HAP-1 (cell line): ENCODE results near the gene TMPRSS3.

ENCODE experiments used
- DNase-seq, 2 experiments: peaks; one replicate each; pipeline ENCODE4 v3.0.0-alpha.2; 2016 to 2020; ENCODE audit warnings: low spot score in 2 of 2
- H3K27me3 ChIP-seq: fragments of 250-450 bp; sonication (Bioruptor Pico); 2 replicates; pipeline ENCODE4 v1.5.1; 2020; ENCODE audit warnings: low read depth, mild to moderate bottlenecking, moderate library complexity
- H3K36me3 ChIP-seq: fragments of 250-450 bp; sonication (Bioruptor Pico); replicated peaks from 2 replicates; pipeline ENCODE4 v1.5.1; 2020; ENCODE audit warnings: mild to moderate bottlenecking
- H3K4me1 ChIP-seq: fragments of 250-450 bp; sonication (Bioruptor Pico); 2 replicates; pipeline ENCODE4 v1.5.1; 2020; ENCODE audit warnings: mild to moderate bottlenecking
- H3K4me3 ChIP-seq: fragments of 250-450 bp; sonication (Bioruptor Pico); 2 replicates; pipeline ENCODE4 v1.5.1; 2020; ENCODE audit warnings: mild to moderate bottlenecking, moderate library complexity
- H3K9me3 ChIP-seq: fragments of 250-450 bp; sonication (Bioruptor Pico); 2 replicates; pipeline ENCODE4 v1.5.1; 2020; ENCODE audit warnings: mild to moderate bottlenecking, moderate library complexity
- in situ Hi-C: fragments of 300-500 bp; cut with MboI; formaldehyde crosslinking; loops from 3 replicates; pipeline ENCODE4 v1.14.3; 2020; ENCODE audit warnings: low sequenced_read_pairs, inconsistent platforms, mixed read lengths

The TMPRSS3 gene

GRCh38 chr21:42395905-42396651 lies at the start of gene TMPRSS3:
TMPRSS3 (minus strand) TSS chr21:42396052; CDS start chr21:42395417, 635 bp downstream.
- Histone ChIP-seq H3K27me3 (no peaks in the 10 kb centered on the region), H3K4me1 (no peaks in the 10 kb centered on the region), H3K36me3 (no peaks in the 10 kb centered on the region), H3K9me3 (no peaks in the 10 kb centered on the region), H3K4me3 (no peak within 1 kb of the TSS)
- in situ Hi-C loops = no loop called here
- no peak for DNase-seq

GRCh38 chr21:42445311-42445710 lies 49.5 kb upstream of the TMPRSS3 start:
- H3K27me3 ChIP-seq = no peaks in the 10 kb centered on the region
- DNase-seq = no peak
- in situ Hi-C loops = no loop called here
- H3K4me3 ChIP-seq = no peak overlapping the region
- no peaks in the 10 kb centered on the region for H3K9me3 ChIP-seq
- no peaks in the 10 kb centered on the region for H3K36me3 ChIP-seq
- no peaks in the 10 kb centered on the region for H3K4me1 ChIP-seq

- H3K4me1 ChIP-seq = no peaks in the 10 kb centered on the region
- H3K4me3 ChIP-seq = no peak overlapping the region
- no peaks in the 10 kb centered on the region for H3K9me3 ChIP-seq
- no peak for DNase-seq
- no peaks in the 10 kb centered on the region for H3K36me3 ChIP-seq
- H3K27me3 ChIP-seq = no peaks in the 10 kb centered on the region
- in situ Hi-C loops = no loop called here
These were observed 48.9 kb upstream of the TMPRSS3 start for GRCh38 chr21:42444745-42445059.

GRCh38 chr21:42443876-42444744 lies 48.3 kb upstream of the TMPRSS3 start:
- in situ Hi-C loops = no loop called here
- DNase-seq = no peak
- Histone ChIP-seq H3K4me3 (no peak overlapping the region), H3K4me1 (no peaks in the 10 kb centered on the region), H3K36me3 (no peaks in the 10 kb centered on the region), H3K27me3 (no peaks in the 10 kb centered on the region), H3K9me3 (no peaks in the 10 kb centered on the region)

- Histone ChIP-seq H3K4me3 (no peak overlapping the region), H3K36me3 (no peaks in the 10 kb centered on the region), H3K9me3 (no peaks in the 10 kb centered on the region), H3K4me1 (no peaks in the 10 kb centered on the region), H3K27me3 (no peaks in the 10 kb centered on the region)
- no peak for DNase-seq
- in situ Hi-C loops = no loop called here
These were observed 47.4 kb upstream of the TMPRSS3 start for GRCh38 chr21:42443181-42443785.

GRCh38 chr21:42441963-42442362 lies 46.1 kb upstream of the TMPRSS3 start:
- no peaks in the 10 kb centered on the region for H3K36me3 ChIP-seq
- no peaks in the 10 kb centered on the region for H3K4me1 ChIP-seq
- H3K27me3 ChIP-seq = no peaks in the 10 kb centered on the region
- H3K9me3 ChIP-seq = no peaks in the 10 kb centered on the region
- in situ Hi-C loops = no loop called here
- DNase-seq = no peak
- no peak overlapping the region for H3K4me3 ChIP-seq

- in situ Hi-C loops = no loop called here
- Histone ChIP-seq H3K4me3 (no peak overlapping the region), H3K27me3 (no peaks in the 10 kb centered on the region), H3K36me3 (no peaks in the 10 kb centered on the region), H3K4me1 (no peaks in the 10 kb centered on the region), H3K9me3 (no peaks in the 10 kb centered on the region)
- no peak for DNase-seq
These were observed 44.4 kb upstream of the TMPRSS3 start for GRCh38 chr21:42440187-42440792.

GRCh38 chr21:42439284-42440186 lies 43.7 kb upstream of the TMPRSS3 start:
- Histone ChIP-seq H3K4me1 (no peaks in the 10 kb centered on the region), H3K27me3 (no peaks in the 10 kb centered on the region)
- in situ Hi-C loops = no loop called here

GRCh38 chr21:42438316-42439205 lies 42.7 kb upstream of the TMPRSS3 start:
- H3K9me3 ChIP-seq = no peaks in the 10 kb centered on the region
- DNase-seq = no peak
- no peaks in the 10 kb centered on the region for H3K4me1 ChIP-seq
- no peak overlapping the region for H3K4me3 ChIP-seq
- no peaks in the 10 kb centered on the region for H3K27me3 ChIP-seq
- no peaks in the 10 kb centered on the region for H3K36me3 ChIP-seq
- in situ Hi-C loops = no loop called here

More at GRCh38 chr21:42439284-42440186, 43.7 kb upstream of the TMPRSS3 start:
- Histone ChIP-seq H3K4me3 (no peak overlapping the region), H3K36me3 (no peaks in the 10 kb centered on the region), H3K9me3 (no peaks in the 10 kb centered on the region)
- DNase-seq = no peak

- no peaks in the 10 kb centered on the region for H3K9me3 ChIP-seq
- no peaks in the 10 kb centered on the region for H3K4me1 ChIP-seq
- H3K27me3 ChIP-seq = no peaks in the 10 kb centered on the region
- in situ Hi-C loops = no loop called here
- H3K4me3 ChIP-seq = no peak overlapping the region
- no peaks in the 10 kb centered on the region for H3K36me3 ChIP-seq
- no peak for DNase-seq
These were observed 41.9 kb upstream of the TMPRSS3 start for GRCh38 chr21:42437786-42438185.

GRCh38 chr21:42436914-42437313 lies 41.1 kb upstream of the TMPRSS3 start:
- Histone ChIP-seq H3K9me3 (no peaks in the 10 kb centered on the region), H3K36me3 (no peaks in the 10 kb centered on the region), H3K4me3 (no peak overlapping the region), H3K27me3 (no peaks in the 10 kb centered on the region), H3K4me1 (no peaks in the 10 kb centered on the region)
- in situ Hi-C loops = no loop called here
- no peak for DNase-seq

- H3K4me3 ChIP-seq = no peak overlapping the region
- no peak for DNase-seq
- in situ Hi-C loops = no loop called here
- H3K4me1 ChIP-seq = no peaks in the 10 kb centered on the region
- no peaks in the 10 kb centered on the region for H3K9me3 ChIP-seq
- H3K27me3 ChIP-seq = no peaks in the 10 kb centered on the region
- no peaks in the 10 kb centered on the region for H3K36me3 ChIP-seq
These were observed 40.0 kb upstream of the TMPRSS3 start for GRCh38 chr21:42435833-42436232.
